GM21737 (cell line): Measurements from ENCODE around the gene CDKN2D.
A peak's percentile ranks its signal among the peaks of the same experiment; 100 is the strongest.
"Not testable (repeated sequence)": the region's sequence is repeated elsewhere in the genome, so short reads cannot be mapped to it uniquely, and the experiment has no call there.

Source experiments
- ATAC-seq: cut with Tn5 transposase; IDR thresholded peaks from one replicate; pipeline ENCODE4 v1.9.1; 2021; ENCODE audit warnings: mild to moderate bottlenecking, moderate library complexity; ENCODE audit not compliant: unreplicated experiment

The CDKN2D gene

DNA sequence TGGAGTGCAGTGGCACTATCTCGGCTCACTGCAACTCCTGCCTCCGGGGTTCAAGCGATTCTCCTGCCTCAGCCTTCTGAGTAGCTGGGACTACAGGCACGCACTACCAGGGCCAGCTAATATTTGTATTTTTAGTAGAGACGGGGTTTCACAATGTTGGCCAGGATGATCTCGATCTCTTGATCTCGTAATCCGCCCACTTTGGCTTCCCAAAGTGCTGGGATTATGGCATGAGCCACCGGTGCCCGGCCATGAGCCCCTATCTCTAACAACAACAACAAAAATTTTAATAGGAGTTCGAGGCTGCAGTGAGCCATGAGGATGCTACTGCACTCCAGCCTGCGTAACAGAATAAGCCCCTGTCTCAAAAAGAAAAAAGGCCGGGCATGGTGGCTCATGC, 13.3 kb upstream of the CDKN2D start:
- ATAC-seq: no peak

DNA sequence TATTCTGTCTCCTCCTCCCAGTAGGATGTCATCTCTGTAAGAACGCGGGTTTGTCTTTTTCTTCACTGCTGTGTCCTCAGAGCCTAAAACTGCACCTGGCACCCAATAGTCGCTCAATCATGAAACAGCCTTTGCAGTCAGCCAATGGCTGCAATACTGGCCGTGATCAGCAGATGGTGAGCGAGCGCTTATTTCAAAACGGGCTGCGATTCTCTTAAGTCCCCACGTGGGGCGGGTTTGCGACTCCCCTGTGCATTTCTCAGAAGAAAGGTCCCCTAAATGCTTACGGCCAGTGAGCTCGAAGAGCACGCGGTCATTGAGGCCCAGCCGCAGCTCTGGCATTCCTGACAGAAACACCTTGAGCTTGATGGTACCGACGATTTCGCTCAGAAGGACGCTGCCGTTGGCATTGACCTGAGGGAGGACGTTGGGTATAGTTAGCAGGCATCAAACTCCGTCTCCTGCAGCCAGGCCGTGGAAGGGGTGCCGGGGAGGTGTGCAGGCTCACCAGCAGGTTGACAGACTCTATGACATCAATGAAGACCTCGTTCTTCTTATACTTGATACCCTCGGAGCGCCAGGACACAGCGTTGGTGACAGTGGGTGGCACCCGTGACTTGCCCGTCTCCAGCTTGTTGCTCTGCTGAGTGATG, 12.3 kb upstream of the CDKN2D start:
- ATAC-seq: no peak

- ATAC-seq: no peak
Observed at GRCh38 chr19:10577951-10578350, 9.2 kb upstream of the CDKN2D start.

DNA sequence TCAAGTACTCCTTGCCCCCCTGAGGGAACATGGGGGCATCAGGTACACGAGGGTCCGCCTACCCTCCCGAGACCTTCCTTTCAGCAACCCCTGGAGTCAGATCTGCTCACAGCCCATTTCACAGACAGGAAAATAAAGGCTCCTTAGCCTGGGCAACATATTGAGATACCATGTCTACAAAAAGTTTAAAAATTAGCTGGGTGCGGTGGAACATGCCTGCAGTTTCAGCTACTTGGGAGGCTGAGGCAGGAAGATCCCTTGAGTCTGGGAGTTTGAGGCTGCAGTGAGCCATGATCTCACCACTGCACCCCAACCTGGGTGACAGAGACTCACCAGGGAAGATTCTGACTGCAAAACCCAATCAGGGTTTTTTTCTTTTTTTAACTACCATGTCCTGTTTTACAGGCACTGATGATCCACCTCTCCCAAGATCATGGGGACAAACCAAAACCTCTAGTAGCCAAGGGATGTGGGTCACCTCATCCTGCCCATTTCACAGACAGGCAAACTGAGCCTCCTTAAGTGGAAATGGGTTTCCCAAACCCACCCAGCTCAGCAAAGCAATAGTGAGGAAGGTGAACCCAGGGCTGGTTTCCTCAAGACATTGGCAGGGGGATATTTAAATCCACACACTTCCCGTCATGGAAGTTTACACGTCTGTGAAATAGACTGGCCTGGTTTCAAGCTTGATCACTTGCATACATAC, 6.4 kb upstream of the CDKN2D start:
- ATAC-seq: no peak

DNA sequence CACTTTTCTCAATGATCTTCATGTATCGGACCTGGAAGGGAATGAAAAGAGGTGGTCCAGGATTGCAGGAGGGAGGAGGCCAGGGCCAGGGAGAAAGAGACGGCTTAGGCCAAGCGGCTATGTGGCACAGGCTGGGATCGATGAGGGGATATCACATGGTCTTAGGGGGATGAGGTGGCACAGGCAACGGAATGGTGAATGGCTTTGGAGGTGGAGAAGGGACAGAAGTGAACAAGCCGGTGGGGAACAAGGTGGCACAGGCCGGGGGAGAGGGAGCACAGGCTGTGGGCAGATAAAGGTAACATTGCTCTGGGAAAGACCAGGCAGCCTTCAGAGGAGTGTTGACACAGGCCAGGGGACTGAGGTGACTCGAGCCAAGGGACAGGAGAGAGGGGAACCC, 5.7 kb upstream of the CDKN2D start:
- ATAC-seq: no peak

GRCh38 chr19:10573793-10574192, 5.0 kb upstream of the CDKN2D start:
- not testable (repeated sequence) for ATAC-seq

- no peak for ATAC-seq
Observed at GRCh38 chr19:10568062-10568825, 535 bp downstream of the CDKN2D start.

DNA sequence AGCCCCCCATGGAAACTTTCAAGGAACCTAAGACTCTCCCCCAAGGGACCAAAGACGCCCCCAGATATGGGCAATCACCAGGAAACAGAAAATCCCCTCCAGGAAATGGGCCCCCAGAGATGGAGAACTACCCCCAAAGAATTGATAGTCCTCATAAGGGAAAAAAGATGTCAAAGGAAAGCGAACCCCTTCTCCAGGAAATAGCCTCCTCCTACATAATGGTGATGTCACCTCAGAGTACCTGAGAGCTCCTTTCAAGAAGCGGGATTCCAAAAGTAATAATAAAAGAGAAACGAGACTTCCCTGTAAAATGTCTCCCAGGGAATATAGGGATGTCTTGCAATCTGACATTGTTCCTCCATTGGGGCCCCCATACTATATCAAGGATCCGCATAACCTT, 1.1 kb downstream of the CDKN2D start:
- ATAC-seq: no peak

DNA sequence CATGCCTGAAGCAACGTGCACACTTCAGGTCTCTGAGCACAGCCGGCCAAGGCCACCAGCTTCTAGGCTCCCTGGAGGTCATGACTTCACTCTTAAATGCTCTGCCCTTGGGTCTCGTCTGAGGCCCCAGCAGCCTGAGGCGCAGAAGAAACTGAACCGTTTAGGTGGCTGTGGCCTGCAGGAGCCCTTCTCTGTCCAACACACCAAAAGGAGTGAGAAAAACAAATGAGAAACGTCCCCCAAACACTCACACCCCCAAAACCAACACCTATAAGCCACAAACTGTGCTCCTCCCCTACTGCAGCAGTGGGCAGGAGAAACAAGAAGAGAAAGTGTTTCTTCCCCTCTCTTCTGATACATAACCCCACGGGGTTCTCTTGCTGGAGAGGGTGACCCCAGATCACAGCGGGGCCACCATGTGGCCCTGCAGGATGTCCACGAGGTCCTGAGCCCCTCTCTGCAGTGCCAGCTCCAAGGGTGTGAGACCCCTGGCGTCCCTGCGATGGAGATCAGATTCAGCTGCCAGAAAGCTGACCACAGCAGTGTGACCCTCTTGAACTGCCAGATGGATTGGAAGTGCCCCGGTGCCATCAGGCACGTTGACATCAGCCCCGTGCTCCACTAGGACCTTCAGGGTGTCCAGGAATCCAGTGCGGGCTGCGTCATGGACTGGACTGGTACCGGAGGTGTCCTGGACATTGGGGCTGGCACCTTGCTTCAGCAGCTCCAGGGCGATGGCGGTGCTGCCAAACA, 1.9 kb downstream of the CDKN2D start:
- no peak for ATAC-seq

- no peak for ATAC-seq
Observed at GRCh38 chr19:10566408-10566657, 2.4 kb downstream of the CDKN2D start.

DNA sequence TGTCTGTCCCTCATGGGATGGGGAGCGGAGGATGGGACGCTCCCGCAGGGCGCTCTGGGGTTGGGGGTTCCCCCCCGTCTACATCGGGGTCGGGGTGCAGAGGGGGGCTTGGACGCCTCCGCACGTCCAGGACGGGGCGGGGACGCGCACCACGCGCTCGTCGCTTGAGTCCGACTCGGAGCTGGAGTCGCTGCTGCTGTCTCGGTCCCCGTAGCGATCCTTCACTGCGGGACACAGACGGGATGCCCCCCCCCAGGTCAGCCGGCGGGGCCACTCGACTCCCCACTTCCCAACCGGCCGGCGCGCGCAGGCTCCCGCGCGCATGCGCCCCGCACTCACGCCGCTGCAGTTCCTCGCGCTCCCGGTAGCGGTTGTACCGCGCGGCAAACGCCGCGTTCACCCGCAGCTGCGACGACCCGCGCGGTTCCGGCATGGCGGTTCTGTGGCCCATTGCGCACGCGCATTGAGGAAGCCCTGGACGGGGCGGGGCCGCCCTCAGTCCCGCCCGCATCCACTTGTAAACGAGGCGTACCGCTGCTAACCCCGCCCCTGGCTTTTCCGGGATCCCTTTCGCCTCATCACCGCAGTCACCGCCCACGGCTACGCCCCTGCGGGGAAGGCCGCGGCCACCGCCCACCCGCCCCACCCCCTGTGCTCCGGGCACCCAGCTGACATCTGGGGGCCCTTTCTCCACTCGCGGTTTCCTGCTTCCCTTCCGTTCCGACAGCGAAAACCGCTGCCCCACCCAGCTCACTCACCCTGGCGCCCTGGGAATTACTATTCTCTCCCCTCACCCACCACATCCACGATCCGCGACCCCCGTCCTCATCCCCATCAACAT, 3.0 kb downstream of the CDKN2D start, which contains the start of gene KRI1:
Gene KRI1 (minus strand): TSS at position 444 of the 841 bp plus-strand sequence. CDS start 11 bp downstream, at position 433.
- peak; percentile 44 for ATAC-seq

DNA sequence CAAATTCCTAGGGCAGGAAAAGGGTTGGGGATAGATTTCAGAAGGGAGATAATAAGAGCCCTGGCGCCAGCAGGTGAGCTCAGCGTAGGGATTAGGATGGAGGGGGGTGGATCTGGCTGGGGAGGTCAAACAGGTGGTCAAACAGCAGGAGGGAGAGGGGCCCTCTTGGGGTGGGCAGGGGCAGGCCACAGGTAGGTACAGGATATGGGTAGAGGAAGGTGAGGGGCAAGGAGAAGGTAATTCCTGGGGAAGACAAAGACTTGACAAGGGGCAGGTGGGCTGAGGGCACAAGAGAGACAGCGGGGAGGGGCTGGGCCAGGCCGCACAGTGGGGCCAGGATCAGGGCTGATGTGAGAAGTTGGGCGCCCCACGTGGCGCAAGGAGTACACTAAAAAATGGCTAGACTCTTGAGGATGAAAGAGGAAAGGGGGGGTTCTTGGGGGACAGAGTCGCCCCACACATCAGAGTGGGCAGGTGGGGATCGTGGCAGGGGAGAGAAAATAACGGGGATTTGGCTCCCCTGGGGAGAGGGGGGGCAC, 3.7 kb downstream of the CDKN2D start:
- ATAC-seq: no peak

DNA sequence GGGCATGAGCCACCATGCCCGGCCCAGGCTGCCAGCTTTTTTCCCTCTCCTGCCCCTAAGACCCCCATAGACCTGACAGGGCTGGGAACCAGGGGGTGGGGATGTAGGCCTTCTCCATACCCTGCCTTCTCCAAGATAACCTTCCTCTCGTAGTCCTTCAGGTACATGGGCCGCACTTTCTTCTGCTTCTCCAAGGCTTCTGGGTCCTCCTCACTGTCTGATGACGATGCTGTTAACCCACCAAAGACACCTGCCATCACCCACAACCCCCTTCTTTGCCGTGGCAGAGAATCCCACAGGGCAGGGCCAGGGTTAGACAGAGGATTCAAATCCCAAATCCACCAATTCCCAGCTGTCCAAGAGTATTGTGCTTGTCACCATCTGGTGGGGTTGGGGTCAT, 6.2 kb downstream of the CDKN2D start:
- no peak for ATAC-seq

DNA sequence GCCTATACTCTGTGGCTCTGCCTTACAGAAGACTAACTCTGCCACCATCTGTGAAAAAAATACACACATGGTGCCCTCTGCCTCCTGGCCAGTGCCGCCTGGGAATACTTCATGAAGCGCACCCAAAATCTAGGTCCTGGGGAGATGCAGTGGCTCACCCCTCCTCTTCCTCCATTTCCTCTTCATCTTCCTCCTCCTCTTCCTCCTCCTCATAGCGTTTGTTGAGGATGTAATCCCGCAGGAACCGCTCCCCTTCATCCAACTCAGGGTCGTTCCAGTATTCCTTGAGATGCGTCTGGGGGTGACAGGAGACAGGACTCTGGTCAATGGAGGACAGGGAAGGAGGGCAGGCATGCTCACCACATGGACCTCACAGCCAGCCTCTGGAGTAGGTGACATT, 8.6 kb downstream of the CDKN2D start:
- no peak for ATAC-seq

- ATAC-seq: no peak
Observed at GRCh38 chr19:10557603-10558197, 11.1 kb downstream of the CDKN2D start.

DNA sequence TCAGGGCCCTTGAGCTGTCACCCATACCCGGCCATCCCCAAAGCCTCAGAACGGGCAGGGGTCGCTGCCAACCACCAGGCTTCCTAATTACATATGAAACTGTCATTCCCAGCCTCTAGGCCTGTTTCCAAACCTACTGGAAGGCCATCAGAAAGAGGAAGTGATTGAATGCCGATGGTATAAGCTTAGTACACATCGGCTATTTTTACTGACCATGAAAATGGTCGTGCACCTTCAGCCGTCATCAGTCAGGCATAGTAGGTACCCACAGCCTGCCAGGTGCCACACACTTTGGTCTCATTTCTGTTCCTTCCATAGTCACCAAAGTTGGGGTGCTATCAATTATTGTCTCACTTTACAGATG, 13.2 kb downstream of the CDKN2D start:
- ATAC-seq: no peak

GRCh38 chr19:10554760-10555609, 13.8 kb downstream of the CDKN2D start:
- ATAC-seq: no peak

- ATAC-seq: peak; percentile 54
Observed at GRCh38 chr19:10553943-10554381, 14.8 kb downstream of the CDKN2D start.

DNA sequence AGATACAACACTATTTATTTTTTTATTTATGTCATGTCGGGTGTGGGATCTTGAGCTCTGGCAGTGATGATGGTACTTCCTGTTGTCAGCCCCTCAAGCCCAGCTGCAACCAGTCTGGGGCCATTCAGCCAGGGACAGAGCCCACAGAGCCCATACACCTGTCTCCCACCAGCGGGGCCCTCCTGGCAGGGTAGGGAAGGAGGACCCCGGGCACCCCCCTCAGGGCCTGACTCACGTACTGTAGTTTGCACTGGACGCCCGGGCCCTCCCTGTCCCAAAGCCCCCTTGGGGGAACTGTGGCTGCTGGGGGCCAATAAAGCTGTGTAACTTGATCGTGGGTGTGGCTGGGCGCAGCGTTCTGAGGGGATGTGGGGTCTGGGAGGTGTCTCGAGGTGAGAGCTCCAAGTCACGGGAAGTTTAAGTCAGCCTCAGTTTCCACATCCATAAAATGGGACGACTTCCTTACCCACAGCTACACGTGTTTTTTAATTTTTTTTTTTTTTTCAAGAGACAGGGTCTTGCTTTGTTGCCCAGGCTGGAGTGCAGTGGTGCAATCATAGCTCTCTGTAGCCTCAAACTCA, 15.6 kb downstream of the CDKN2D start:
- no peak for ATAC-seq
